ENCODE measurements around the gene DCANP1. TPM values are rescaled to one million over a fixed set of nuclear protein-coding genes. Genes with fewer than 3 reads are reported as not detected.

The DCANP1 gene
- total and polyA plus RNA-seq, 9 of the 15 experiments (the other 6 are each of a cell fraction or from before 2014, with no cell fraction given), result not detected

- TF ChIP-seq ZNF398 (CRISPR knock-in tag; IDR thresholded peaks at IDR 0.05) (no peak), UBTF (IDR thresholded peaks at IDR 0.05; ENCODE audit: borderline replicate concordance in 1 of 2, low read depth in 2 of 2, low read length in 2 of 2) (peak; percentile 83 to 85; a peak in 3 of 4 replicates), ZNF445 (CRISPR knock-in tag; IDR thresholded peaks at IDR 0.05; ENCODE audit: low read depth) (no peak), FOXP1 (CRISPR knock-in tag; IDR thresholded peaks at IDR 0.05) (peak; percentile 68; the same call in 1 of the 2 replicates), ARID4B (CRISPR knock-in tag; IDR thresholded peaks at IDR 0.05) (peak; percentile 58; the same call in 1 of the 2 replicates), ID3 (CRISPR knock-in tag; IDR thresholded peaks at IDR 0.05) (no peak), ID3 (tag; IDR thresholded peaks at IDR 0.05) (peak; percentile 79), ZNF41 (CRISPR knock-in tag; conservative IDR thresholded peaks at IDR 0.05) (no peak), ZNF184 (CRISPR knock-in tag; IDR thresholded peaks at IDR 0.05) (no peak), CXXC5 (CRISPR knock-in tag; IDR thresholded peaks at IDR 0.05) (peak; percentile 96), NFRKB (IDR thresholded peaks at IDR 0.05; ENCODE audit: low read depth) (peak; percentile 56; the same call in 1 of the 2 replicates), FOXA1 (IDR thresholded peaks at IDR 0.05; ENCODE audit: borderline replicate concordance) (no peak)
Observed at GRCh38 chr5:135398855-135399793, 48.0 kb downstream of the DCANP1 start, which contains the start of gene MACROH2A1 (continued).
